SJCRH30 (cell line): ENCODE measurements around the gene FUT9. TPM values are rescaled to one million over a fixed set of nuclear protein-coding genes. Genes with fewer than 3 reads are reported as not detected.

Experiments used
- DNase-seq, 2 experiments: peaks; one replicate each; pipeline ENCODE4 v3.0.0-alpha.2; 2015 to 2020
- H3K27ac ChIP-seq: fragments of 250-450 bp; sonication (Bioruptor Pico); 2 replicates; pipeline ENCODE4 v1.5.1; 2020; ENCODE audit warnings: mild to moderate bottlenecking, moderate library complexity
- H3K27me3 ChIP-seq: fragments of 250-450 bp; sonication (Bioruptor Pico); 2 replicates; pipeline ENCODE4 v1.5.1; 2020; ENCODE audit warnings: mild to moderate bottlenecking, moderate library complexity
- H3K36me3 ChIP-seq: fragments of 250-450 bp; sonication (Bioruptor Pico); 2 replicates; pipeline ENCODE4 v1.5.1; 2020; ENCODE audit warnings: mild to moderate bottlenecking, moderate library complexity
- H3K4me1 ChIP-seq: fragments of 250-450 bp; sonication (Bioruptor Pico); 2 replicates; pipeline ENCODE4 v1.5.1; 2020; ENCODE audit warnings: mild to moderate bottlenecking, moderate library complexity
- H3K4me3 ChIP-seq: fragments of 250-450 bp; sonication (Bioruptor Pico); 2 replicates; pipeline ENCODE4 v1.5.1; 2020; ENCODE audit warnings: mild to moderate bottlenecking, moderate library complexity
- H3K9me3 ChIP-seq: fragments of 250-450 bp; sonication (Bioruptor Pico); replicated peaks from 2 replicates; pipeline ENCODE4 v1.5.1; 2020; ENCODE audit warnings: mild to moderate bottlenecking, moderate library complexity
- total RNA-seq: library from RNA; depleted of rRNA; stranded (reverse); fragments of >200 nt; shearing (Covaris generic); gene quantifications from 2 replicates; pipeline ENCODE4 v1.2.3, GENCODE V29; 2014

FUT9 gene
- total RNA-seq, 1 experiment from 2014 or later = not detected

- Histone ChIP-seq H3K36me3 (no peaks in the 10 kb centered on the region), H3K9me3 (no peaks in the 10 kb centered on the region), H3K27ac (no peak overlapping the region), H3K27me3 (no peaks in the 10 kb centered on the region), H3K4me1 (no peaks in the 10 kb centered on the region), H3K4me3 (no peak overlapping the region)
- DNase-seq = no peak
These were observed 170.3 kb downstream of the FUT9 start for GRCh38 chr6:96186094-96186493.

- Histone ChIP-seq H3K27ac (no peak overlapping the region), H3K9me3 (no peaks in the 10 kb centered on the region), H3K27me3 (no peaks in the 10 kb centered on the region), H3K4me1 (no peaks in the 10 kb centered on the region), H3K36me3 (no peaks in the 10 kb centered on the region), H3K4me3 (no peak overlapping the region)
- DNase-seq = no peak
These were observed 170.9 kb downstream of the FUT9 start for GRCh38 chr6:96186516-96187195.

- H3K36me3 ChIP-seq = no peaks in the 10 kb centered on the region
These were observed 178.9 kb downstream of the FUT9 start for GRCh38 chr6:96194675-96195074.

GRCh38 chr6:96195272-96195671 lies 179.5 kb downstream of the FUT9 start:
- H3K36me3 ChIP-seq = no peaks in the 10 kb centered on the region
- no peak overlapping the region for H3K4me3 ChIP-seq
- H3K27me3 ChIP-seq = no peaks in the 10 kb centered on the region
- H3K27ac ChIP-seq = no peak overlapping the region
- no peaks in the 10 kb centered on the region for H3K4me1 ChIP-seq
- DNase-seq = no peak
- H3K9me3 ChIP-seq = no peaks in the 10 kb centered on the region

More at GRCh38 chr6:96194675-96195074, 178.9 kb downstream of the FUT9 start:
- H3K4me1 ChIP-seq = no peaks in the 10 kb centered on the region
- H3K27ac ChIP-seq = no peak overlapping the region
- H3K27me3 ChIP-seq = no peaks in the 10 kb centered on the region
- no peak for DNase-seq
- no peaks in the 10 kb centered on the region for H3K9me3 ChIP-seq
- no peak overlapping the region for H3K4me3 ChIP-seq

- DNase-seq = no peak
- no peaks in the 10 kb centered on the region for H3K9me3 ChIP-seq
- H3K4me3 ChIP-seq = no peak overlapping the region
- no peaks in the 10 kb centered on the region for H3K27me3 ChIP-seq
- no peaks in the 10 kb centered on the region for H3K36me3 ChIP-seq
- H3K4me1 ChIP-seq = no peaks in the 10 kb centered on the region
- no peak overlapping the region for H3K27ac ChIP-seq
These were observed 180.9 kb downstream of the FUT9 start for GRCh38 chr6:96196633-96197032.

GRCh38 chr6:96197241-96197640 lies 181.5 kb downstream of the FUT9 start:
- H3K27me3 ChIP-seq = no peaks in the 10 kb centered on the region
- DNase-seq = no peak
- no peak overlapping the region for H3K27ac ChIP-seq
- no peak overlapping the region for H3K4me3 ChIP-seq
- no peaks in the 10 kb centered on the region for H3K9me3 ChIP-seq
- no peaks in the 10 kb centered on the region for H3K36me3 ChIP-seq
- no peaks in the 10 kb centered on the region for H3K4me1 ChIP-seq

GRCh38 chr6:96202571-96202970 lies 186.8 kb downstream of the FUT9 start:
- no peaks in the 10 kb centered on the region for H3K4me1 ChIP-seq
- H3K27me3 ChIP-seq = no peaks in the 10 kb centered on the region; the same call in 1 of the 2 replicates
- DNase-seq = no peak
- no peak overlapping the region for H3K4me3 ChIP-seq
- no peaks in the 10 kb centered on the region for H3K36me3 ChIP-seq
- H3K27ac ChIP-seq = no peak overlapping the region
- no peaks in the 10 kb centered on the region for H3K9me3 ChIP-seq

GRCh38 chr6:96211341-96211740 lies 195.6 kb downstream of the FUT9 start:
- H3K9me3 ChIP-seq = no peaks in the 10 kb centered on the region
- no peaks in the 10 kb centered on the region for H3K4me1 ChIP-seq
- H3K4me3 ChIP-seq = no peak overlapping the region
- no peak for DNase-seq
- no peaks in the 10 kb centered on the region; the same call in 1 of the 2 replicates for H3K36me3 ChIP-seq
- no peaks in the 10 kb centered on the region for H3K27me3 ChIP-seq
- no peak overlapping the region for H3K27ac ChIP-seq

- Histone ChIP-seq H3K4me1 (no peaks in the 10 kb centered on the region), H3K4me3 (no peak overlapping the region), H3K36me3 (no peaks in the 10 kb centered on the region; the same call in 1 of the 2 replicates), H3K9me3 (no peaks in the 10 kb centered on the region), H3K27ac (no peak overlapping the region), H3K27me3 (no peaks in the 10 kb centered on the region; the same call in 1 of the 2 replicates)
- no peak for DNase-seq
These were observed 196.3 kb downstream of the FUT9 start for GRCh38 chr6:96212066-96212465.

GRCh38 chr6:96213784-96214183 lies 198.0 kb downstream of the FUT9 start:
- H3K4me1 ChIP-seq = no peaks in the 10 kb centered on the region
- no peaks in the 10 kb centered on the region for H3K9me3 ChIP-seq
- H3K27me3 ChIP-seq = no peaks in the 10 kb centered on the region; the same call in 1 of the 2 replicates
- no peaks in the 10 kb centered on the region; the same call in 1 of the 2 replicates for H3K36me3 ChIP-seq
- no peak overlapping the region for H3K4me3 ChIP-seq
- H3K27ac ChIP-seq = no peak overlapping the region
- no peak for DNase-seq

GRCh38 chr6:96223695-96224094 lies 207.9 kb downstream of the FUT9 start:
- no peak for DNase-seq
- Histone ChIP-seq H3K27me3 (0 out of 2 replicates have a peak, but pooled peaks cover 4% of the 10 kb centered on the region), H3K36me3 (no peaks in the 10 kb centered on the region), H3K4me3 (no peak overlapping the region), H3K27ac (no peak overlapping the region), H3K9me3 (no peaks in the 10 kb centered on the region), H3K4me1 (no peaks in the 10 kb centered on the region)

GRCh38 chr6:96227135-96227534 lies 211.4 kb downstream of the FUT9 start:
- H3K9me3 ChIP-seq = no peaks in the 10 kb centered on the region
- H3K4me1 ChIP-seq = no peaks in the 10 kb centered on the region
- 0 out of 2 replicates have a peak, but pooled peaks cover 4% of the 10 kb centered on the region for H3K27me3 ChIP-seq
- H3K4me3 ChIP-seq = no peak overlapping the region
- no peak overlapping the region for H3K27ac ChIP-seq
- no peaks in the 10 kb centered on the region for H3K36me3 ChIP-seq
- DNase-seq = no peak

- Histone ChIP-seq H3K4me3 (no peak overlapping the region), H3K36me3 (no peaks in the 10 kb centered on the region), H3K27ac (no peak overlapping the region), H3K9me3 (no peaks in the 10 kb centered on the region), H3K4me1 (no peaks in the 10 kb centered on the region), H3K27me3 (no peaks in the 10 kb centered on the region)
- no peak for DNase-seq
These were observed 218.7 kb downstream of the FUT9 start for GRCh38 chr6:96234444-96234843.

- Histone ChIP-seq H3K4me3 (no peak overlapping the region), H3K27ac (no peak overlapping the region)
- no peak for DNase-seq
These were observed 220.2 kb downstream of the FUT9 start for GRCh38 chr6:96235927-96236326.

GRCh38 chr6:96236471-96236870 lies 220.7 kb downstream of the FUT9 start:
- no peaks in the 10 kb centered on the region for H3K4me1 ChIP-seq
- no peak overlapping the region for H3K4me3 ChIP-seq
- H3K27ac ChIP-seq = no peak overlapping the region

More at GRCh38 chr6:96235927-96236326, 220.2 kb downstream of the FUT9 start:
- Histone ChIP-seq H3K27me3 (no peaks in the 10 kb centered on the region), H3K9me3 (no peaks in the 10 kb centered on the region), H3K4me1 (no peaks in the 10 kb centered on the region), H3K36me3 (no peaks in the 10 kb centered on the region)

More at GRCh38 chr6:96236471-96236870, 220.7 kb downstream of the FUT9 start:
- H3K9me3 ChIP-seq = no peaks in the 10 kb centered on the region
- no peaks in the 10 kb centered on the region for H3K36me3 ChIP-seq
- H3K27me3 ChIP-seq = no peaks in the 10 kb centered on the region
- no peak for DNase-seq
